Pons (tissue), 1 donor: Measurements from ENCODE around the gene FANCE.
"Not testable (repeated sequence)": the region's sequence is repeated elsewhere in the genome, so short reads cannot be mapped to it uniquely, and the experiment has no call there.

ENCODE experiments used
- DNase-seq: peaks from one replicate; pipeline ENCODE4 v3.0.0-alpha.2; 2016; ENCODE audit warnings: low spot score

FANCE gene

GRCh38 chr6:35497571-35498421, 45.7 kb downstream of the FANCE start:
- DNase-seq: no peak

DNA sequence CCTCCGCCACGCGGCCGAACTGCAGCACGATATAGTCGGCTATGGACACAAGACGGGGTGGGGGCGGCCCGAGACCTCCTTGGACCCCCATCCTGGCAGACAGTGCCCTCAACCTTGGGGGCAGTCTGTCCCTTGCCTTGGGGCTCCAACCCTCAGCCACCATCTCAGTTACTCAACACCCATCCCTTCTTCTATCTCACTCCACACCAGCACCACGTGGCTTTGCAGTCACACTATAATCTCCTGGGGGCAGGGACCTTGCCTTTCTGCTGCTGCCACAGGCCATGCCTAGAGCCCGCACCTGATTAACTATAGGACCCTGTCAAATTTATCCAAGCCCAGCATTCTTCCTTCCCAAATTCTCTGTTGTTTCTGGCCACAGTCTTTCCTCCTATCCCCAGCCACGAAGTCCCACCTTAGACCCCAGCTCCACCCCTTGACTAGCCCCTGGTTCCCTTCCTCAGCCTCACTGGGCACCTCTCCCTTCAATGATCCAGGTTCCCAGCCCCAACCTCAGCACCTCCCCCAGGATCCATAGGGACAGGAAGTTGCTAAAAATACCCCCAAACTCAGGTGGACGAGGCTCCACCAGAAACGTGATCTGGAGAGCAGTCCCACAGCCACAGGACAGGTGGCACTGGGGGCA, 46.4 kb downstream of the FANCE start:
- no peak for DNase-seq

GRCh38 chr6:35499372-35499771, 47.2 kb downstream of the FANCE start:
- no peak for DNase-seq

GRCh38 chr6:35500782-35501181, 48.6 kb downstream of the FANCE start:
- no peak for DNase-seq

DNA sequence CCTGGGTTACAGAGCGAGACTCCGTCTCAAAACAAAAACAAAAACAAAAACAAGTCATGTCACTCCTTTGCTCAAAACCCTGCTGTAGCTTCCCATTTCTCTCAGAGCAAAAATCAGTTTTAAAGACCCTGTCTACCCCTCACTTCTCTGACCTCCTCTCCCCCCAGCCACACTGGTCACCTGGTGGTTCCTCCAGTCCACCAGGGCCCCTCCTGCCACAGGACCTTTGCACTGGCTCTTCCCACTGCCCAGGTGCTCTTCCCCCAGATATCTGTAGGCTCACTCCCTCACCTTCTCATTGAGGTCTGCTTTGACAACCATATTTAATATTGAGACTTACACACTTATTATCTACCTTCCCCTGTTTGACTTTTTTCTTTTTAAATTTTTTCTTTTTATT, 49.6 kb downstream of the FANCE start:
- no peak for DNase-seq

GRCh38 chr6:35503534-35503933, 51.4 kb downstream of the FANCE start:
- no peak for DNase-seq

GRCh38 chr6:35505999-35506412, 53.9 kb downstream of the FANCE start:
- DNase-seq: no peak

- no peak for DNase-seq
Measured at GRCh38 chr6:35506536-35506935, 54.4 kb downstream of the FANCE start.

- no peak for DNase-seq
Measured at GRCh38 chr6:35507221-35507620, 55.1 kb downstream of the FANCE start.

GRCh38 chr6:35508027-35508426, 55.9 kb downstream of the FANCE start:
- DNase-seq: no peak

GRCh38 chr6:35508542-35508941, 56.4 kb downstream of the FANCE start:
- no peak for DNase-seq

GRCh38 chr6:35510916-35511561, 58.9 kb downstream of the FANCE start:
- no peak for DNase-seq

DNA sequence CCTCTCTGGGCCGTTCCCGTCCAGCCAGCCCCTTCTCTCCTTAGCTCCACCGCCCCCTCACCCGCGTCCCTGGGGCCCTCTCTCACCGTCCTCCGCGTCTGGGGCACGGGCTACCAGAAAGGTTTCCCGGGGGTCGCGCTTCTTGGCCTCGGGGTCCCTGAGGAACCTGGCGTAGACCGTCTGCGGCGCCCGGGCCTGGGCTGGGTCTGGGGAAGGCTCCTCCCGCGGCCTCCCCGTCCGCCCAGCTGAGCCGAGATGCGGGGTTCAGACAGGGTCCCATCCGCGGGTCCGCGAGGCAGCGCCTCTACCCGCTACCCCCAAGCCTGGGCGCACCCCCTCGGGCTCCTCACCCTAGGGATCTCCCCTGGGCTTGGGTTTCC, 59.4 kb downstream of the FANCE start:
- no peak for DNase-seq

- no peak for DNase-seq
Measured at GRCh38 chr6:35512006-35512405, 59.9 kb downstream of the FANCE start.

- no peak for DNase-seq
Measured at GRCh38 chr6:35512740-35513139, 60.6 kb downstream of the FANCE start, which contains the start of gene TULP1. Gene TULP1, minus strand, starts transcription at chr6:35512896. Its CDS starts 38 bp downstream, at chr6:35512858.

GRCh38 chr6:35514587-35514986, 62.4 kb downstream of the FANCE start:
- no peak for DNase-seq

DNA sequence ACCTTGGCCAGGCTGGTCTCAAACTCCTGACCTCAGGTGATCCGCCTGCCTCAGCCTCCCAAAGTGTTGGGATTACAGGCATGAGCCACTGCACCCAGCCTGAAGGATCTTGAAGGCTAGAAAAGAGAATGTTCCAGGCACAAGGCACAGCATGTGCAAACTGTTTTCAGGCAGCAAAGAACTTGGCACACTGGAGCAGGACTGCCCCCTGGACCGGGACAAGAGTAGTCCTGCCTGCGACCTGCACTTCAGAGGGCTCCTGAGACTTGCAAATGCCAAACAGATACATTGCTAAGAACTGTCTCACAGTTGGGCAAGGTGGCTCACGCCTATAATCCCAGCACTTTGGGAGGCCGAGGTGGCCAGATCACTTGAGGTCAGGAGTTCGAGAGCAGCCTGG, 63.8 kb downstream of the FANCE start:
- not testable (repeated sequence) for DNase-seq
